ENCODE data around the gene FDXR. TPM values are rescaled to one million over a fixed set of nuclear protein-coding genes. Genes with fewer than 3 reads are reported as not detected.

The FDXR gene
- total and polyA plus RNA-seq, 9 of the 15 experiments (the other 6 are each of a cell fraction or from before 2014, with no cell fraction given), result 0.89 to 70.7 (median 30.9) TPM

DNA sequence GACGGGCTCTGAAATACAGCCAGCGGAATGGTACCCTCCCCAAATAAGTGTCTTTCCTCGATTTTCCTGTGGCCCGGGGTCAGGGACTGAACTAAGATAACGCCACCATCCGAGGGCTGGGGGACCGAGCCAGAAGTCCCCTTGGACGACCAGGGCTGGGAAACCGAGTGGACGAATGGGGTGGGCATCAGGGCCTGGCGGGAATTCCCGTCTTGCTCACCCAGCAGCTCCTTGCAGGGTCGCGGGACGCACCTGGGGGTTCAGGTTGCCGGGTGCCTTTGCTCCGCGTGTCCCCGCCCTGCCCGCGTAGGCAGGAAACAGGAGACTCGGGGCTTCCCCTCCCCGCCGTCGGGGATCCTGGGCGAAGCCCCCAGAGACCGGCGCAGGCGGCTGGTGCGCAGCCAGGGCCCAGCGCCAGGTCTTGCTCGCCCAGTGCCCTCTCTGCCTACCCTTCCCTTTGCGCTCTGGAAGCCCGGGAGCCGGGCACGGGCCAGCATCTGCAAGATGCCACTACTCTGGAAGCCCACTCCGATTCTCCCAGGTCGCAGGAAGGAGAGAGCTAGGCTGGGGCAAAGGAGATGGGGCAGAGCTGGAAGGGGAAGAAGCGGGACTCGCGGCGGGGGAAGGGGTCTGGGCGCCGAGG, 12.4 kb downstream of the FDXR start:
- H3K27me3 ChIP-seq (ENCODE audit: control insufficient read depth in 2 of 2, insufficient read depth in 2 of 2, low read length in 2 of 2), result peaks cover 0 to 16% of the 10 kb centered on the region in 2 experiments; a peak in 2 of 5 replicates
- peak; percentile 52; the same call in 1 of the 2 replicates for TF ChIP-seq RBFOX2 (IDR thresholded peaks at IDR 0.05; ENCODE audit: low read depth, low read length)
- no peak for TF ChIP-seq MCM2 (IDR thresholded peaks at IDR 0.05; ENCODE audit: low read depth)
- no peak for TF ChIP-seq POLR2AphosphoS2 (IDR thresholded peaks at IDR 0.05; ENCODE audit: low read length)
- TF ChIP-seq TAF9B (IDR thresholded peaks at IDR 0.05; ENCODE audit: partially characterized antibody), result no peak
- no peak for TF ChIP-seq NR0B1 (IDR thresholded peaks at IDR 0.05; ENCODE audit: partially characterized antibody)
- no peak for TF ChIP-seq ASH1L (IDR thresholded peaks at IDR 0.05; ENCODE audit: borderline replicate concordance, low read depth, partially characterized antibody)
- TF ChIP-seq CBX1 (IDR thresholded peaks at IDR 0.05; ENCODE audit: low read depth), result no peak
- no peak for TF ChIP-seq NR2F6 (CRISPR knock-in tag; IDR thresholded peaks at IDR 0.05)
- TF ChIP-seq POLR2G (IDR thresholded peaks at IDR 0.05; ENCODE audit: low read depth, low read length), result peak; percentile 47; the same call in 1 of the 2 replicates
- TF ChIP-seq C11orf30 (IDR thresholded peaks at IDR 0.05; ENCODE audit: low read depth), result no peak
- TF ChIP-seq KDM4B (IDR thresholded peaks at IDR 0.05; ENCODE audit: borderline replicate concordance in 2 of 2, low read depth in 1 of 2), result no peak
- TF ChIP-seq MYNN (IDR thresholded peaks at IDR 0.05), result no peak
- TF ChIP-seq MYNN (CRISPR knock-in tag; IDR thresholded peaks at IDR 0.05), result no peak
- no peak for TF ChIP-seq TBP (optimal IDR thresholded peaks at IDR 0.05; ENCODE audit: low read depth, low read length)
- TF ChIP-seq ZNF41 (CRISPR knock-in tag; conservative IDR thresholded peaks at IDR 0.05), result no peak

More for the DNA sequence above, 12.4 kb downstream of the FDXR start:
- Histone ChIP-seq H3K79me2 (ENCODE audit: control insufficient read depth, insufficient read depth, low read length) (no peaks in the 10 kb centered on the region), H3K4me2 (ENCODE audit: insufficient read depth, low read length) (no peak overlapping the region), H3K9ac (ENCODE audit: insufficient read depth in 1 of 2, low read depth in 2 of 2, low read length in 2 of 2) (no peak overlapping the region; a peak in 1 of 4 replicates), H3K4me3 (no peak overlapping the region), H3K9me3 (replicated peaks; ENCODE audit: control insufficient read depth, insufficient read depth, low read depth, low read length) (no peaks in the 10 kb centered on the region), H3K27ac (ENCODE audit: extremely low read depth, low read depth, low read length) (no peak overlapping the region), H2AFZ (ENCODE audit: low read depth, low read length) (no peak overlapping the region), H3K4me1 (replicated peaks in 1 of 2; ENCODE audit: control insufficient read depth in 2 of 2, insufficient read depth in 2 of 2, low read length in 2 of 2) (peaks cover 10 to 53% of the 10 kb centered on the region in 2 experiments), H3K9me1 (ENCODE audit: control insufficient read depth, insufficient read depth, low read length) (no peaks in the 10 kb centered on the region), H4K20me1 (replicated peaks; ENCODE audit: control insufficient read depth, insufficient read depth, low read length) (no peaks in the 10 kb centered on the region), H3K36me3 (ENCODE audit: control insufficient read depth, insufficient read depth, low read length) (peaks cover 30% of the 10 kb centered on the region; the same call in 2 of the 3 replicates)
- WGBS (ENCODE audit: insufficient coverage, low coverage, missing lambda C conversion rate), result 81% methylated on average over 35 of the region's 44 CpGs
- ATAC-seq (no peak), DNase-seq (ENCODE audit: extremely low read depth in 1 of 4, low spot score in 3 of 4) (no peak), FAIRE-seq (no peak)
- ChIA-PET POLR2A (interaction anchor here (0.6 to 8.0 kb wide), 2 partner anchors 12 to 127 kb away, joined by 3 to 62 read pairs; partner anchors contain the start of genes CDR2L and FDXR), CTCF (ENCODE audit: low intra/inter-chr PET ratio) (interaction anchor here (0.6 to 2.0 kb wide), 2 partner anchors 116 kb away, joined by 6 to 7 read pairs; no protein-coding TSS in a partner anchor)
- in situ Hi-C loops (cut with MboI), result no loop called here
- BruUV-seq (replicated peaks), result no TSS peak
- intact Hi-C loops (cut with micrococcal nuclease), result no loop called here
